HEK293T (cell line): ENCODE results near the gene DIO1.

ENCODE experiments used
- ARNT ChIP-seq: fragments of 450-650 bp; IDR thresholded peaks from 2 replicates; pipeline ENCODE4 v1.6.1; 2017; ENCODE audit warnings: mild to moderate bottlenecking
- BHLHE40 ChIP-seq: fragments of 450-650 bp; IDR thresholded peaks from 2 replicates; pipeline ENCODE4 v1.6.1; 2016; ENCODE audit warnings: mild to moderate bottlenecking, moderate library complexity, borderline replicate concordance
- FOXA1 ChIP-seq: fragments of 450-650 bp; IDR thresholded peaks from 2 replicates; pipeline ENCODE4 v1.6.1; 2016; ENCODE audit warnings: mild to moderate bottlenecking
- FOXK2 ChIP-seq: fragments of 450-650 bp; IDR thresholded peaks from 2 replicates; pipeline ENCODE4 v1.6.1; 2016; ENCODE audit warnings: mild to moderate bottlenecking
- FOXM1 ChIP-seq: fragments of 450-650 bp; IDR thresholded peaks from 2 replicates; pipeline ENCODE4 v1.6.1; 2017; ENCODE audit warnings: mild to moderate bottlenecking, borderline replicate concordance
- HDGF ChIP-seq: fragments of 450-650 bp; IDR thresholded peaks from 2 replicates; pipeline ENCODE4 v1.6.1; 2017; ENCODE audit warnings: antibody characterized with exemption, borderline replicate concordance
- LEF1 ChIP-seq: fragments of 450-650 bp; IDR thresholded peaks from 2 replicates; pipeline ENCODE4 v1.6.1; 2017; ENCODE audit warnings: mild to moderate bottlenecking, borderline replicate concordance
- NFRKB ChIP-seq: fragments of 450-650 bp; IDR thresholded peaks from 2 replicates; pipeline ENCODE4 v1.6.1; 2016; ENCODE audit warnings: mild to moderate bottlenecking, moderate library complexity
- SP1 ChIP-seq: fragments of 450-650 bp; IDR thresholded peaks from 2 replicates; pipeline ENCODE4 v1.6.1; 2017
- SUZ12 ChIP-seq: fragments of 450-650 bp; IDR thresholded peaks from 2 replicates; pipeline ENCODE4 v1.6.1; 2016; ENCODE audit warnings: mild to moderate bottlenecking
- ZNF384 ChIP-seq: fragments of 450-650 bp; IDR thresholded peaks from 2 replicates; pipeline ENCODE4 v1.6.1; 2016
- TF ChIP-seq, protein P1 (sequence below): fragments of 450-650 bp; IDR thresholded peaks from 2 replicates; pipeline ENCODE4 v1.6.1; 2016

DNA sequence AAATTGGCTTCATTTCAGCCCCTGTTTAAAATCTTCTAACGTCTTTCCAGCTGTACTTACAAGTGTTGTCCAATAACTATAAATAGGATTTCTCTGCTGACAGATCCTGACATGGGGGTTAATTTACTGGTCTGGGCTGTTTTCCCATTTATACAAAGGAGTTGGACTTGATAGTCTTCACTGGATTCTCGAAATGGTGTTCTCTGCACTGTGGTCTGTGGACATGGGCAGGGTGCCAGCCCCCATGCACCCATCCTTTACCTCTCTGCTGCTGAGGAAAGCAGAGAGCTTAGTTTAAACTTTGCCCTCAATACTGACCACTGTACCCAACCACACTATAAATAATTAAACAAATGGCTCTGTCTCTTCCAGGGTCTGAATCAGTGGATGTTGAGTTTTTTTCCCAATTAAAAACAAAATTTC is 5.2 kb downstream of the DIO1 start:
- TF ChIP-seq ARNT (no peak), FOXM1 (no peak), NFRKB (no peak), SP1 (no peak), ZNF384 (no peak), LEF1 (no peak), FOXA1 (no peak), HDGF (no peak), SUZ12 (no peak), FOXK2 (no peak), BHLHE40 (no peak)
- TF ChIP-seq, protein P1, sequence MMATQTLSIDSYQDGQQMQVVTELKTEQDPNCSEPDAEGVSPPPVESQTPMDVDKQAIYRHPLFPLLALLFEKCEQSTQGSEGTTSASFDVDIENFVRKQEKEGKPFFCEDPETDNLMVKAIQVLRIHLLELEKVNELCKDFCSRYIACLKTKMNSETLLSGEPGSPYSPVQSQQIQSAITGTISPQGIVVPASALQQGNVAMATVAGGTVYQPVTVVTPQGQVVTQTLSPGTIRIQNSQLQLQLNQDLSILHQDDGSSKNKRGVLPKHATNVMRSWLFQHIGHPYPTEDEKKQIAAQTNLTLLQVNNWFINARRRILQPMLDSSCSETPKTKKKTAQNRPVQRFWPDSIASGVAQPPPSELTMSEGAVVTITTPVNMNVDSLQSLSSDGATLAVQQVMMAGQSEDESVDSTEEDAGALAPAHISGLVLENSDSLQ, result no peak
